Upper lobe of left lung (tissue), 6 donors: ENCODE results near the gene SLCO4A1. TPM values are rescaled to one million over a fixed set of nuclear protein-coding genes. Genes with fewer than 3 reads are reported as not detected.

ENCODE experiments used
- ATAC-seq, 2 donors: fragments of 200-7000 bp; cut with Tn5 transposase; one replicate each; pipeline ENCODE4 v1.9.1; 2022; ENCODE audit warnings: mild to moderate bottlenecking in 2 of 2, moderate library complexity in 2 of 2; ENCODE audit not compliant: low FRiP score in 2 of 2
- DNase-seq, 2 donors: peaks; one replicate each; pipeline ENCODE4 v3.0.0-alpha.2; 2019 to 2020
- H3K27ac ChIP-seq, 4 donors: fragments of 200-600 bp; sonication (generic); one replicate each; pipeline ENCODE4 v1.5.1; 2016 to 2019
- H3K27me3 ChIP-seq, 4 donors: fragments of 200-600 bp; sonication (generic); one replicate each; pipeline ENCODE4 v1.5.1; 2017 to 2019
- H3K36me3 ChIP-seq, 4 donors: fragments of 200-600 bp; sonication (generic); one replicate each; pipeline ENCODE4 v1.5.1; 2016 to 2019
- H3K4me1 ChIP-seq, 4 donors: fragments of 200-600 bp; sonication (generic); one replicate each; pipeline ENCODE4 v1.5.1; 2018 to 2019
- H3K4me3 ChIP-seq, 4 donors: fragments of 200-600 bp; sonication (generic); one replicate each; pipeline ENCODE4 v1.5.1; 2017 to 2019; ENCODE audit warnings: mild to moderate bottlenecking in 2 of 4, moderate library complexity in 1 of 4
- H3K9me3 ChIP-seq, 4 donors: fragments of 200-600 bp; sonication (generic); one replicate each; pipeline ENCODE4 v1.5.1; 2018 to 2019
- CTCF ChIP-seq, 6 experiments: fragments of 450-650 bp in 4 of 6; fragments of 200-600 bp in 2 of 6; sonication (generic) in 2 of 6; IDR thresholded peaks; one replicate each; pipeline ENCODE4 v1.5.1; 2016 to 2019; ENCODE audit warnings: antibody characterized with exemption in 6 of 6
- EP300 ChIP-seq, 4 donors: sonication (generic); formaldehyde crosslinking; IDR thresholded peaks; one replicate each; pipeline ENCODE4 v1.5.1; 2017; ENCODE audit warnings: antibody characterized with exemption in 4 of 4, control low read depth in 2 of 4
- POLR2A ChIP-seq, 4 donors: fragments of 450-650 bp; IDR thresholded peaks; one replicate each; pipeline ENCODE4 v1.5.1; 2016 to 2017; ENCODE audit warnings: antibody characterized with exemption in 4 of 4, mild to moderate bottlenecking in 2 of 4
- POLR2AphosphoS5 ChIP-seq, 2 donors: sonication (generic); formaldehyde crosslinking; IDR thresholded peaks; one replicate each; pipeline ENCODE4 v1.5.1; 2017; ENCODE audit warnings: antibody characterized with exemption in 2 of 2
- WGBS, 2 donors: methylation state at CpG; one replicate each; pipeline ENCODE4 v1.1.5; 2017 to 2018; 5-methylcytosine and 5-hydroxymethylcytosine counted together
- total RNA-seq, 6 donors: library from RNA; depleted of rRNA in 4 of 6; stranded (reverse); fragments of >200 nt in 4 of 6; gene quantifications; one replicate each; pipeline versions ENCODE4 v1.1.0 to v1.2.1, GENCODE V29; 2016 to 2021
- donor health status: DM: no; HTN: no; CAD: no; lungs with moderate emphysema.
- donor health status: DM: no; HTN: yes; CAD: no; lungs with severe emphysema.

Gene SLCO4A1
- total RNA-seq, 6 donors from 2014 or later = 39.9 to 86.7 (median 49.1) TPM

GRCh38 chr20:62595491-62595890 lies 46.8 kb upstream of the SLCO4A1 start:
- Histone ChIP-seq H3K4me3 (no peak overlapping the region), H3K4me1 (peaks cover 8 to 13% (median 13%) of the 10 kb centered on the region in 4 donors), H3K9me3 (no peaks in the 10 kb centered on the region), H3K36me3 (no peaks in the 10 kb centered on the region), H3K27me3 (peaks cover 0 to 3% (median 0%) of the 10 kb centered on the region in 4 donors), H3K27ac (no peak overlapping the region)
- ATAC-seq = peak in 1 of 2 donors; percentile 77
- DNase-seq = peak in 1 of 2 donors; percentile 53
- 28 to 36% methylated on average over 15 of the region's 15 CpGs for WGBS, 2 donors
- TF ChIP-seq CTCF (IDR thresholded peaks at IDR 0.05) (no peak), POLR2AphosphoS5 (IDR thresholded peaks at IDR 0.05) (peak in 1 of 2 donors; percentile 45)

GRCh38 chr20:62596486-62596885 lies 45.8 kb upstream of the SLCO4A1 start:
- no peak for DNase-seq
- 60 to 69% methylated on average over 9 to 18 of the region's 18 CpGs for WGBS, 2 donors
- Histone ChIP-seq H3K9me3 (no peaks in the 10 kb centered on the region), H3K27ac (no peak overlapping the region), H3K27me3 (peaks cover 0 to 3% (median 0%) of the 10 kb centered on the region in 4 donors), H3K36me3 (no peaks in the 10 kb centered on the region), H3K4me3 (no peak overlapping the region), H3K4me1 (peaks cover 4 to 16% (median 12%) of the 10 kb centered on the region in 4 donors)
- TF ChIP-seq POLR2A (IDR thresholded peaks at IDR 0.05) = no peak
- TF ChIP-seq EP300 (IDR thresholded peaks at IDR 0.05) = no peak
- TF ChIP-seq CTCF (IDR thresholded peaks at IDR 0.05) = no peak
- TF ChIP-seq POLR2AphosphoS5 (IDR thresholded peaks at IDR 0.05) = no peak
- ATAC-seq = no peak

- ATAC-seq (no peak), DNase-seq (no peak)
- no peak overlapping the region for H3K4me3 ChIP-seq
- H3K4me1 ChIP-seq = peaks cover 4 to 21% (median 15%) of the 10 kb centered on the region in 4 donors
- no peaks in the 10 kb centered on the region for H3K36me3 ChIP-seq
- TF ChIP-seq POLR2AphosphoS5 (IDR thresholded peaks at IDR 0.05) = no peak
- TF ChIP-seq CTCF (IDR thresholded peaks at IDR 0.05) = no peak
- TF ChIP-seq EP300 (IDR thresholded peaks at IDR 0.05) = no peak
- TF ChIP-seq POLR2A (IDR thresholded peaks at IDR 0.05) = no peak
- peaks cover 0 to 3% (median 0%) of the 10 kb centered on the region in 4 donors for H3K27me3 ChIP-seq
- WGBS, 2 donors = 82 to 92% methylated on average over 9 to 10 of the region's 10 CpGs
- H3K9me3 ChIP-seq = no peaks in the 10 kb centered on the region
- H3K27ac ChIP-seq = no peak overlapping the region
Measured at GRCh38 chr20:62596921-62597320, 45.4 kb upstream of the SLCO4A1 start.

GRCh38 chr20:62597416-62598115 lies 44.7 kb upstream of the SLCO4A1 start:
- Histone ChIP-seq H3K36me3 (no peaks in the 10 kb centered on the region), H3K27ac (no peak overlapping the region), H3K9me3 (no peaks in the 10 kb centered on the region), H3K4me3 (no peak overlapping the region), H3K4me1 (peaks cover 8 to 26% (median 22%) of the 10 kb centered on the region in 4 donors), H3K27me3 (peaks cover 0 to 3% (median 0%) of the 10 kb centered on the region in 4 donors)
- no peak for ATAC-seq
- DNase-seq = no peak
- 91 to 95% methylated on average over 4 to 15 of the region's 15 CpGs for WGBS, 2 donors
- no peak for TF ChIP-seq POLR2A (IDR thresholded peaks at IDR 0.05)
- TF ChIP-seq EP300 (IDR thresholded peaks at IDR 0.05) = no peak
- TF ChIP-seq CTCF (IDR thresholded peaks at IDR 0.05) = no peak
- no peak for TF ChIP-seq POLR2AphosphoS5 (IDR thresholded peaks at IDR 0.05)

- no peaks in the 10 kb centered on the region for H3K36me3 ChIP-seq
- DNase-seq (peak in 1 of 2 donors; percentile 66), ATAC-seq (no peak)
- TF ChIP-seq POLR2A (IDR thresholded peaks at IDR 0.05) (no peak), POLR2AphosphoS5 (IDR thresholded peaks at IDR 0.05) (no peak), CTCF (IDR thresholded peaks at IDR 0.05) (no peak), EP300 (IDR thresholded peaks at IDR 0.05) (no peak)
- no peaks in the 10 kb centered on the region for H3K9me3 ChIP-seq
- no peak overlapping the region for H3K4me3 ChIP-seq
- peaks cover 18 to 38% (median 34%) of the 10 kb centered on the region in 4 donors for H3K4me1 ChIP-seq
- 82 to 98% methylated on average over 6 to 13 of the region's 13 CpGs for WGBS, 2 donors
- no peak overlapping the region for H3K27ac ChIP-seq
- peaks cover 0 to 3% (median 0%) of the 10 kb centered on the region in 4 donors for H3K27me3 ChIP-seq
Measured at GRCh38 chr20:62598761-62599194, 43.5 kb upstream of the SLCO4A1 start.
